GM12872 (cell line): ENCODE data around the gene XXYLT1.

Source experiments
- CTCF ChIP-seq: IDR thresholded peaks from 3 replicates; pipeline ENCODE4 v1.5.1; 2011; ENCODE audit warnings: low read depth, mild to moderate bottlenecking, low read length, moderate library complexity; ENCODE audit not compliant: insufficient read depth

XXYLT1 gene

GRCh38 chr3:195254454-195255175 is 16.3 kb downstream of the XXYLT1 start:
- TF ChIP-seq CTCF: no peak

- no peak for TF ChIP-seq CTCF
Observed at GRCh38 chr3:195253923-195254432, 17.0 kb downstream of the XXYLT1 start.

- TF ChIP-seq CTCF: no peak
Observed at GRCh38 chr3:195251336-195252065, 19.5 kb downstream of the XXYLT1 start.

- TF ChIP-seq CTCF: no peak
Observed at GRCh38 chr3:195250473-195251251, 20.3 kb downstream of the XXYLT1 start.

GRCh38 chr3:195249858-195250464 is 21.0 kb downstream of the XXYLT1 start:
- TF ChIP-seq CTCF: no peak

GRCh38 chr3:195249057-195249770 is 21.7 kb downstream of the XXYLT1 start:
- TF ChIP-seq CTCF: no peak

- TF ChIP-seq CTCF: no peak
Observed at GRCh38 chr3:195248281-195248680, 22.7 kb downstream of the XXYLT1 start.
